Measurements from ENCODE around the gene DYNC1I1.

The DYNC1I1 gene

DNA sequence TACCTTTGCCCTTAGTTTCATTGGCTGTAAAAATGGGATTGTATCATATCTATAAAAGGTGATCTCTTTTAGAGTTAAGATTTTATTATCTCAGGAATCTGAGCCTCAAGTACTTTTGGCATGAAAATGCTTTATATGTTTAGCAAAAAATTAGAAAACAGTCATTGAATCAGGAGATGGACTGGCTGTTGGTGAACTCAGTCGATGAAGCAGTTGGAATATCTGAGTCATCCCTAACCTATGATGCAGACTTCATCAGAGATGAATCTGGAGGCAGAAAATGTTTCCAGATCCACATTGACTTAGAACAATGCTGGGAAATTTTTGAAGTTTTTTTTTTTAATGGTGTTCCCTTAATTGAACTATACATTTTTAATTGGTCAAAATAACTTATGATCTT, 321.1 kb downstream of the DYNC1I1 start:
- no peak for DNase-seq

DNA sequence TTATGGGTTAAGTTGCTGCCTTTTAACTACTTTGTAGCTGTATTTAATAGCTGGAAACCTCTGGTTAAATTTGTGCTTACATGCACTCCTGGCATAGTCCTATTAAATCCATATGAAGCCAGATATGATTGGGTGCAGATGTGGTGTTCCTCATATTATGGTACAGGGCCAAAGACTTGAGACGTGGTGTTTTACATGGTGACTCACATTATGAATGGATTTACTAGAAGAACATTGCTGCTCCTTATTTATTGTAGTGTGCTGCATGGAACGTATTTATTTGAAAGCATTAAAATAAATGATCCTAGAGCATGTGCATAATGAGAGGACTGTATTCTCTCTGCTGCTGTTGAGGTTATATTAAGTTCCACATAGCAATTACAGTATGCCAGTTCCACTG, 325.5 kb downstream of the DYNC1I1 start:
- no peak for DNase-seq

DNA sequence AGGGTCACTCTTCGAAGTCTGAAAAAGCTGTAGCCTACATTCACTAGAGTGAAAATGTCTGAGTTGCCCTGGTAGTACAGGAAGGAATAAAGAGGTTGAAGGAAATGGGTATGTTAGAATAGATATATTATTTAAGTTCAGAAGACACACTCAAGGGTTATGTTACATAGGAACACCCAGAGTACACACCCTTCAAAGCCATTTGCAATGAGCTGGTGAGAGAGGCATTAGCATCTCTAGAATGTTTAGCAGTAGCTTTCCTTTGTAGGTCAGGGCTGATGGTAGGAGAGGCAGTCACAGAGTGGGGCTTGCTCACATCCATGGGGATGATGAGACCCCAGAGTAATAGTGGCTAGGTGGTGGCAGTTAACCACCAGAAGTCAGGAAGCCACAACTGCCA, 328.4 kb downstream of the DYNC1I1 start:
- DNase-seq, result no peak

DNA sequence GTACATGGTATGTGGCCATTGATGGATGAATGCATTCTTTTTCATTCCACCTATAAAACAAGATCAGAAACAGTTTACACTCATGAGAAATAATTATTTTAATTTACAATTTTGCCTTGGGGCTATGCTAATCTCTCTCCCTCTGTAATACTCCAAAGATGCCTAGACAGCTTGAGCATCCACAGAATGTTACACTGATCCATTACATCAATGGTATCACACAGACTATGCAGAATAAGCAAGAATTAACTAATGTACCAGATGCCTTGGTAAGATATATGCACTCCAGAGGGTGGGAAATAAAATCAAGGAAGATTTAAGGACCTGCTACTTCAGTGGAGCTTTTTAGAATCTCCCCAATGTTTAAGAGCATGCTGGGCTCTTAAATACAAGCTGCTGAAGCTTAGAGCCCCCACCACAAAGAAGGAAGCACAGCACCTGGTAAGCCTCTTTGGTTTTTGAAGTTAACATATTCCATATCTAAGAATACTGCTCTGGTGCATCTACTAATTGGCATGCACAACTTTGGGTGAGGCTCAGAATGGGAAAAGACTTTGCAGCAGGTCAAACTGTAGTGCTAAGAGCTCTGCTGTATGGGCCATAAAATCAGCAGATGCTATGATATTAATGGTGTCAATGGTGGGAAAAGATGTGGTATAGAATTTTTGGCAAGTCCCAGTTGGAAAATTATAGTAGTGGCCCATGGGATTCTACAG, 329.9 kb downstream of the DYNC1I1 start:
- no peak for DNase-seq

DNA sequence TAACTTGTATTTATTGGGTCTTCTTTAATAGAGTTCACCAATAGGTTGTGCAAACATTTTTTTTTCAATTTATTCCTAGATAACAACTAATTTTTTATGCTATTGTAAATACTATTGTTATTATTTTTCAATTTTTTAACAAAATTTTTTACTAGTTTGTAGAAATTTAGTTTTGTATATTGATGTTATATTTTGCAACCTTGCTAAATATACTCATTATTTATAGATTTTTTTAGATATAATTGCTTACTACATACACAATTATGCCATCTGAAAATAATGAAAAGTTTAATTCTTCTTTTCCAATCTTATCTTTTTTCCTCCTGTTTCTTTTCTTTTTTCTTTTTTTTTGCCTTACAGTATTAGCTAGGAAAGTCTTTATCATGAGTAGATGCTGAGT, 332.6 kb downstream of the DYNC1I1 start:
- no peak for DNase-seq

DNA sequence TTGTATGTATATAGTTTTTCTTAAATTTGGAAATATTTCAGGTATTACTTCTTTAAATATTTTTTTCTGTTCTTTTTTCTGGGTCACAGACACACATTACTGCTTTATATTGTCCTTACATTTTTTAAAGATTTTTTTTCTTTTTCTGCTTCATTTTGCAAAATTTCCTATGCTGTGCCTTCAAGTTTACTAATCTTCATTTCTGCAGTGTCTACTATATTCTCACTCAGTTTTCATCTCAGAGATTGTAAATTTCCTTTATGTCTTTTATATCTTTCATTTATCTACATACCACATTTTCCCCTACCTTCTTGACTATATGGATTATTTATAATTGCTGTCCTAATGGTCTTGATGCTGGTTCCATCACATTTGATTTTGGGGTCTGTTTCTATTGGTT, 339.1 kb downstream of the DYNC1I1 start:
- DNase-seq, result no peak

DNA sequence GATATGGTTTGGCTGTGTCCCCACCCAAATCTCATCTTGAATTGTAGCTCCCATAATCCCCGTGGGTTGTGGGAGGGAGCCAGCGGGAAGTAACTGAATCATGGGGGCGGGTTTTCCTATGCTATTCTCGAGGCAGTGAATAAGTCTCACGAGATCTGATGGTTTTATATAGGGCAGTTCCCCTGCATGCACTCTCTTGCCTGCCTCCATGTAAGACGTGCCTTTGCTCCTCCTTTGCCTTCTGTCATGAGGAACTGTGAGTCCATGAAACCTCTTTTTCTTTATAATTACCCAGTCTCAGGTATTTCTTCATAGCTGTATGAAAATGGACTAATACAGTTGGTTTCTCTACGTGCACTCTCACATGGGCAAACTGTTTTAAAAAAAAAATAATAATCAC, 341.8 kb downstream of the DYNC1I1 start:
- no peak for DNase-seq

DNA sequence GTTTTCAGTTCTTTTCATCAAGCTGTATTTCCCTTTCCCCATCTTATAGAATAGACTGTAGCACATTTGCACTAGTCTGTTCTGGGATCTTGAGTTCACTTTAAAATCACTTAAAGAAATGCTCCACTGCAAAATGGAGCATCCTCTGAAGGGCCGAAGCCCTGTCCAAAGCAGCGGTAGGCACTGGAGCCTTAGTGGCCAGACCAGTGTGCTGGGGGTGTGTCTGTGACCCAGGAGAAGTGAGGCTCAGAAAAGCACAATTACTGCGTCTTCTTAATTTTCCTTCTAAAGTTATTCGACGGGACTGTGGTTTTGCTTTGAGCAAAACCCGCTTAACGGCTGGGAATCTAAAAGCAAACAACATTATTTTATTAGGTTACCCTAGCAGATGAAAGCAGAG, 343.8 kb downstream of the DYNC1I1 start:
- DNase-seq, result no peak

DNA sequence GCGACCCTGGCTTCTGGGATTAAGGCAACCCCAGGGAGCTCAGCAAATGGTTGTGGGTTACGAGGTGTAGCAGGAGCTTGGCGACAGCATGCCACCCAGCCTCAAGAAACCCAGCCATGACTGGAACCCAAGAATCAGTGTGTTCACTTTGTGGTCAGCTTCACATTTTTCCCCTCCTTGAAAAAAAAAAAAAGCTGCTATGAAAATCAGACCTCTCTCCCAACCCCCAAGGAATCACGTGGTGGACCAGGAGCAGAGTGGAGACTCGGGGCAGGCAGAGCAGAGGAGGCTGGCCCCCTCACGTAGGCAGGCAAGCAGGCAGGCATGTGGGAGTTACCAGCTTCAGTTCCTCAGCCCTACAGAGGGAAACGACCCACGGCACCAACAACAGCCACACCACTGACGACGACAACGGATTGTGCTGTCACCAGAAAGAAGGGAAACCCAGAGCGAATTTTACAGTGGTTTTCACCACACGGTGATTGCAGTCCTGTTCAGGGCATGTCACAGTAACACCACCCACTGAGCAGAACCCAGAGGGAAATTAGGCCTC, 346.2 kb downstream of the DYNC1I1 start:
- no peak for DNase-seq

DNA sequence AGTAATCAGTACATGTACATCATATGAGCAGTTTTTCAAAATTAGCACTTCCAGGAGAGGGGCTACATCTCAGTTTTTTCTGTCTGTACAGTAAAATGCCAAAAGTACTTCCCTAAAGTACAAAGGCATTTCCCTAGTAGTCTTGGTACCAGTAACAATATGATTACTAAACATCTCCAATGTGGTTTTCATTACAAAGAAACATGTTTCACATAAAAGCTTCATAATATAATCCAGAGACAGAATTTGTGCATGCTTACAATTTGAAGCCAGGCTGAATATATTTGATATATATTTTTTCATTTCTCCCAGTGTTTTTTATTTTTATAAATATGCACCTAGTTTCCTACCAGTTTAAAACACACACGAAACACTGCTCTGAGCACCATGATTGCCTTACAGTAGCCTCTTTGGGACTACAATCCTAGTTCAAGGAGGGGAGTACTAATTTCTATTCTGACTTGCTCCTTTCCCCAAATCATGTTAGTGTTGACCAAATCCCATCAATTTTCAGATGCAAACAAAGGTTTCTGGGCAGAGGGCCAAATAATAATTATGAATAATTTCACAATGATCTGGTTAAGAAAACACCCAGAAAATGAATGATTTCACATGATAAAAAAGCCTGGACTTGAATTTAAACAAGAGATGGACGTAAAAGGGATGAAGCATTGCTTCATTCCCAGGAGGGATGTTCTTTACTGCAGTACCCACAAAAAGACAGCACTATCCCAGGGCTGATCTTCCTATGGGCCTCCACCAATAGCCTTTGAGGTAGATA, 348.3 kb downstream of the DYNC1I1 start:
- peak; percentile 90 for DNase-seq

DNA sequence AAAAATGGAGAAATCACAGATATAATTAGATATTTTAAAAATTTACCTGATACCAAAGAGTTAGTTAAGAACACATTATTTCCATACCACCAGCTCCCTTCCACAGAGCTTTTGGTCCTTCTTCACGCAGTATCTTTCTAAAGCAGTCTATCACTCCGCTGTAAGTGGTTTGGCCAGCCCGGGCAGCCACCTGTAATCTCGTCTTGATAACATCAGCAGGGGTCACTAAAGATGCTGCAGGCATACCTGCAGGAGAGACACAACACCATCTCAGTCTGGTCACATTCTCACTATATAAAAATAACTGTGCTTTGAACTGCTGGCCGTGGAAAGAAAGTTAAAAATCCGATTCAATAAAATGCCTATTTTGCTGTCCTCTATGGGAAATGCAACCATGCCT, 349.4 kb downstream of the DYNC1I1 start:
- no peak for DNase-seq

DNA sequence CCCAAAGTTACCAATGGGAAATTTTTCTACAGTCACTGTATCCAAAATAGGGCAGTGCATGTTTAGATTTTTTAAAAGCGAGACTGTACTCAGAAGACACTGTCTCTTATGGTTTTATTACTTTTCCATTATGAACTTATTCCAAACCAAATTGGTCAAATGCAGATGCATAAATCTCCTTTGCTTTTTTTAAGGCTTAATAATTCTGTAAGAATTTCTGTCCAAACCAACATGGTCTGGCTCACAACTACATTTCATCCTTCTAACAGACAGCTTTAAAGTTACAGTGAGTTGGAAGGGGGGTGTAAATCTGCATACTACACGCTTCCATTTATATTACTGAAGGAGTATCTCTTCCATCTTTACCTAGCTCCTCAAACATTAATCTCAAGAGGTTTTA, 350.4 kb downstream of the DYNC1I1 start:
- DNase-seq, result no peak

DNA sequence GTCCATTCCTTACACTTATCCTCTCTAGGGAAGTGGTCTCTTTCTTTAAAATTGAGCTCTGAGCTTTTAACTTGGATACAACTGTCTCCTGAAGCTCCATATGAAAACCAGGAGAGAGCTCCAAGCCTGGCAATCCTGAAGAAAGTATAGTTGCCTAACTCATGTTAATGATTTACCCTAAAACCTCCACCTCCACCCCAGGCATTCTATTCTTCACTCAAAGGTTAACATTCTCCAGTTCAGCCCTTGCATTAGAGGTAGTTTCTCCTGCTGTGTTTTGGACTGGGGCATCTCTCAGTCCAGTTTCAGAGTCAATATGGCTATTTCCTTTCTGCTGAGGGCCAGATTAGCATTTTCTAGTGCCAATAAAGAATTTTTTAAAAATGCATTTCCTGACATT, 354.0 kb downstream of the DYNC1I1 start:
- no peak for DNase-seq

DNA sequence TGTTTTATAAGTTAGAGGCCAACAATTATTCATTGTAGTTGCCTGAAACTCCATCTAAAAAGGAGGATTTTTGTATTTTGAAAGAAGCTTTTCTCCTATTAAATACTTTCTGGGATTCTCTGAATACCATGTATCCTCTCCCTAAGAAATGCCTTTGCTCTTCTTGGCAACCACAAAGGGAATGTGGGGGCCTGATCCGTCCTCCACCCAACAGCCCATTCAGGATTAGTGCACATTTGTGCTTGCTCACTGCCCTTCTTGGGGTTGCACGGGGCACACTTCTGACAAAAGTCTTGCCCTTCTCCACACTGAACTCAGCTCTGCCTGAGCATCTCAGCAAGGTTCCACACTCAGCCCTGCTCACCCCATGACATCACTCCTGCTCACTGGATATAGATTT, 355.4 kb downstream of the DYNC1I1 start:
- no peak for DNase-seq

DNA sequence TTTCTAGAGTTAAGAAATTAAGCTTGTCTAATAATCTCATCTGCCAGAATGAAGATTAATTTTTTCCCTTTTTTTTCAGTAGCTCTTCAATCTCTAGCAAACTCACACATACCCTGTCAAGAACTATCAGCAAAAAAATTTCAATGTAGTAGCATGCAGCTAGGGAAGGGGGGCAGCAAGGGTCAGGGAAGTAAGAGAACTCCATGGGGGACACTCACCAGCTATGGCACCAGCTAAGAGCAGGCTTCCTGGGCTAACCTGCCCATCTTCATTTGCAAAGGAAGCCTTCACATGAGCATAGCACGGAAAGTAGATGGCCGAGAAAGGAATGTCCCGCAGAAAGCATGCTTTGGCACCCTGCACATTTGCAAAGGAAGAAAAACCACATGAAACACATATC, 359.2 kb downstream of the DYNC1I1 start:
- peak; percentile 66 for DNase-seq

DNA sequence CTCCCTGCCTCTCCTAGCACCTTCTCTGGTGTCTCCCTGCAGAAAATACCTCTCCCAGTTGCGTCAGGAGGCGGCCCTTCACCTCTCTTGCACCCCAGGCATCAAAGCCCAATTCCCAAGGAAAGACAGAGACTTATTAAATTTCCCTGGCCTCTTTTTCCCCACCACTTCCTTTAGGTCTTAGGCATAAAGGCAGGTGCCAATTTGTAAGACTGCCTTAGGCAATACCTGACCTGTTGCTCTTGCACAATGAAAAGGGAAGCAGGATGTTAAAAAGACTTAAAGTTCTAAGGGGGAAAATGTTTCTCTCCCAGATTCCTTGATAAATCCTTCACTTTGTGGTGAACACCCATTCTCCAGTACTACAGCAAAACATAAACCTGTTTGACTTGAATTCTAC, 362.9 kb downstream of the DYNC1I1 start:
- no peak for DNase-seq

DNA sequence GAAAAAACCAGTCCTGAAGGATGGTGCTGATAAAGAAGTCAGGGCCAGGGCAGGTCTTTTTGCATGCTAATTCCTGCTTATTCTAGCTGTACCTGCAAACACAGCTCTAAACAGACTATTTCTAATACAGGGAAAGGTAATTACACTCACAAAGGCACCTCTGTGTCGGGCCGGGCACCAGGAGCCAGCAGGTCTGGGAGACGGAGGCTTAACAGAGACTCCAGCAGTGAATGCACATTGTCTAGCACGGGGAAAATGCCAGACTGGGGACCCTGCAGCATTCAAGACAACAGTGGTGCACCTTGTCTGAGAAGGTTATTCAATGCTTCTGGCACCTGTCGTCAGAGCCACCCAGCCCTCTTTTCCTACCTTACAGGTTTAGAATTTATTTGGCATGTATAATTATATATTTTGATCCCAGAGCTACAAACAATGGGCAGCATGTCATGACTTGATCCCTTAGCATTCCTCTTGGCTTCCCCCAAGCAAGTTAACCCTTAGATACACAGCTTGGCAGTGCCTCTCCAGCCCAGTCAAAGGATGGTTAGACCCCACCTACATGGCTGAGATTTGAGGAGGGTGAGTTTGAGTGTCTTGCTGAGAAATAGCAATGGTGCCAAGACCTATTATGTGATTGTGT, 364.4 kb downstream of the DYNC1I1 start:
- DNase-seq, result peak; percentile 97

DNA sequence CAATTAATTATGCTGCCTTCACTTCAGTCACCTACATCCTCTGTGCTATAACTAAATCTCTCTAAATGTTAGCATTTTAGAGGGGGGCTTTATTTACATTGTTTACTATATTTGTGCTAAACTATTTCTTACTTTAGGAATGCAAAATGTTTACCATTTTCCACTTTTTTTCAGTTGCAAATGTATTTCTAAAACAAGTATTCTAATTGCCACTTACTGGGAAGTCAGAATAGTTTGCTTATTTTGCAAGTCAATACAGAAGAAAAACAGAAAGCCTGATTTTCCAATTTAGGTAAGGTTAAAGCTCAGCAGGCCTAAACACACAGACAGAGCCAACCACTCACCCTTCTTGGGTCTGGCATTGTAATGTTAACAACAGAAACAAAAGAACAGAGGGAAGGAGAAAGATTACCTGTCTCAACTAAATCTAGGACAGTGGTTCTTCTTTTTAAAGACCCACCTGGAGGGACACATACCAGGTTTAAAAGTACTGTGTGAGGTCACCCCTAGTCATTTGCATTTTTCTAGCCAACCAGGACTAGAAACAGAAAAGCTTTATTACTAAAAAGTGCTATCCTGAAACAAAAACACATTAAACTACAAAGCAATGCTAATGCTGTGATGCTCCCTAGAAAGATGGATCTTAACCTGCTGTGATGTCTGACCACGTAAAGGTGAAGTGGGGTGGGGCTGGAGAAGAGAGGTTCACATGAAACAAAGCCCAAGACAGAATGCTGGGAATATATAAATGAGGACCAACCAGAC, 371.3 kb downstream of the DYNC1I1 start:
- DNase-seq, result no peak

DNA sequence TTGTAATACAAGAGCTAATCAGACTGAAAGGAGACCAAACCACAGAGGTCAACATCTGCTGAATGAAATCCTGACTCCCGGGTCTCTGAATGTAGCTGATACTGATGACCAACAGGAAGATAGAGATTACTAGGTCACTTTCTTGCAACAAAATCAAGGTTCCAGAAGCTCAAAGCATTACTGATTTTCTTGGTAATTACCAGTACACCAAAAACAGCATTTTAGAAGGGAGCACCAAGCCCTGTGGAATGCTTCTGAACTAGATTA, 371.8 kb downstream of the DYNC1I1 start:
- DNase-seq, result no peak
